NCI-H2029 treated with DMSO at 0.1 percent for 48 hours (cell line): ENCODE measurements around the gene MED16.
A peak's percentile ranks its signal among the peaks of the same experiment; 100 is the strongest.

ENCODE experiments used
- DNase-seq: peaks from one replicate; lab custom pipeline; 2025; lab: John Stamatoyannopoulos, UW

MED16 gene

GRCh38 chr19:927780-928401, 34.9 kb upstream of the MED16 start:
- DNase-seq = no peak

- no peak for DNase-seq
These were observed 34.4 kb upstream of the MED16 start for GRCh38 chr19:927351-927779.

- no peak for DNase-seq
These were observed 33.8 kb upstream of the MED16 start for GRCh38 chr19:926589-927350.

GRCh38 chr19:926323-926588, 33.3 kb upstream of the MED16 start:
- no peak for DNase-seq

- peak; percentile 64 for DNase-seq
These were observed 32.7 kb upstream of the MED16 start, which contains the start of gene ARID3A for GRCh38 chr19:925526-926322. ARID3A (plus strand) TSS chr19:926035; CDS start chr19:929529, 3,494 bp downstream.

- no peak for DNase-seq
These were observed 32.1 kb upstream of the MED16 start for GRCh38 chr19:925087-925525.

- DNase-seq = no peak
These were observed 31.6 kb upstream of the MED16 start for GRCh38 chr19:924553-925086.

- DNase-seq = no peak
These were observed 27.3 kb upstream of the MED16 start for GRCh38 chr19:920051-920864.

- DNase-seq = no peak
These were observed 26.4 kb upstream of the MED16 start for GRCh38 chr19:919199-920050.

- no peak for DNase-seq
These were observed 25.7 kb upstream of the MED16 start for GRCh38 chr19:918481-919198.

GRCh38 chr19:918152-918437, 25.1 kb upstream of the MED16 start:
- no peak for DNase-seq

GRCh38 chr19:917323-918151, 24.6 kb upstream of the MED16 start, which contains the start of gene KISS1R:
KISS1R (plus strand) TSS chr19:917333; CDS start chr19:917503, 170 bp downstream.
- DNase-seq = no peak

GRCh38 chr19:916645-917322, 23.8 kb upstream of the MED16 start:
- no peak for DNase-seq

- no peak for DNase-seq
These were observed 20.2 kb upstream of the MED16 start, which contains the start of gene R3HDM4 for GRCh38 chr19:913080-913748. R3HDM4 (minus strand) TSS chr19:913219; CDS start chr19:913157, 62 bp downstream.

GRCh38 chr19:912181-913079, 19.4 kb upstream of the MED16 start:
- no peak for DNase-seq

- DNase-seq = no peak
These were observed 18.4 kb upstream of the MED16 start for GRCh38 chr19:911197-912033.
